Neural cell (in vitro differentiated cells): Measurements from ENCODE around the gene IGF1R. TPM values are rescaled to one million over a fixed set of nuclear protein-coding genes. Genes with fewer than 3 reads are reported as not detected.

Experiments used
- H2AFZ ChIP-seq: fragments of 200-600, 300-800 bp; sonication (generic), shearing (Covaris generic); 2 replicates; pipeline ENCODE4 v1.6.0; 2014; ENCODE audit warnings: low read depth, mild to moderate bottlenecking, antibody characterized with exemption, low read length, moderate library complexity
- H3F3A ChIP-seq: fragments of 200-600 bp; shearing (Covaris generic); 2 replicates; pipeline ENCODE4 v1.6.1; 2016; ENCODE audit warnings: mild to moderate bottlenecking, moderate library complexity, mixed read lengths, antibody characterized with exemption, low read length; ENCODE audit not compliant: insufficient read depth, poor library complexity, severe bottlenecking
- H3K27ac ChIP-seq: fragments of 200-600, 300-800 bp; sonication (generic), shearing (Covaris generic); 2 replicates; pipeline ENCODE4 v1.5.1; 2014; ENCODE audit warnings: mild to moderate bottlenecking, low read length, moderate library complexity
- H3K27me3 ChIP-seq: fragments of 300-800, 200-600 bp; sonication (generic), shearing (Covaris generic); 2 replicates; pipeline ENCODE4 v1.6.0; 2014; ENCODE audit warnings: mild to moderate bottlenecking, low read depth, low read length, moderate library complexity; ENCODE audit not compliant: insufficient read depth
- H3K36me3 ChIP-seq: fragments of 300-800, 200-600 bp; sonication (generic), shearing (Covaris generic); 2 replicates; pipeline ENCODE4 v1.5.1; 2014; ENCODE audit warnings: mild to moderate bottlenecking, antibody characterized with exemption, low read length, moderate library complexity; ENCODE audit not compliant: insufficient read depth
- H3K4me2 ChIP-seq: fragments of 300-800, 200-600 bp; sonication (generic), shearing (Covaris generic); 2 replicates; pipeline ENCODE4 v1.6.0; 2014; ENCODE audit warnings: mild to moderate bottlenecking, low read length
- H3K4me3 ChIP-seq: fragments of 300-800, 200-600 bp; sonication (generic), shearing (Covaris generic); 2 replicates; pipeline ENCODE4 v1.5.1; 2014; ENCODE audit warnings: mild to moderate bottlenecking, low read length, moderate library complexity
- H3K79me2 ChIP-seq: fragments of 200-600 bp; shearing (Covaris generic); replicated peaks from 2 replicates; pipeline ENCODE4 v1.6.0; 2014; ENCODE audit warnings: mild to moderate bottlenecking, low read length, moderate library complexity; ENCODE audit not compliant: insufficient read depth
- H3K9ac ChIP-seq: fragments of 300-800, 200-600 bp; sonication (generic), shearing (Covaris generic); 2 replicates; pipeline ENCODE4 v1.6.1; 2016; ENCODE audit warnings: mild to moderate bottlenecking, low read length, mixed read lengths
- H3K9me2 ChIP-seq: fragments of 200-600 bp; shearing (Covaris generic); 2 replicates; pipeline ENCODE4 v1.6.1; 2016; ENCODE audit warnings: mild to moderate bottlenecking, low read length, mixed read lengths; ENCODE audit not compliant: insufficient read depth
- H3K9me3 ChIP-seq: fragments of 200-600, 300-800 bp; sonication (generic), shearing (Covaris generic); 2 replicates; pipeline ENCODE4 v1.6.1; 2016; ENCODE audit warnings: mild to moderate bottlenecking, mixed run types, low read length, moderate library complexity, mixed read lengths
- H4K20me1 ChIP-seq: fragments of 200-600 bp; shearing (Covaris generic); 2 replicates; pipeline ENCODE4 v1.6.1; 2016; ENCODE audit warnings: mild to moderate bottlenecking, mixed run types; ENCODE audit not compliant: insufficient read depth
- CTCF ChIP-seq: fragments of 450-650 bp; IDR thresholded peaks from 2 replicates; pipeline ENCODE4 v1.5.1; 2014; ENCODE audit warnings: antibody characterized with exemption, mild to moderate bottlenecking, moderate library complexity; ENCODE audit not compliant: poor library complexity, severe bottlenecking
- EP300 ChIP-seq: fragments of 450-650 bp; conservative IDR thresholded peaks from 2 replicates; pipeline ENCODE4 v1.6.1; 2014; ENCODE audit warnings: antibody characterized with exemption, mild to moderate bottlenecking, moderate library complexity; ENCODE audit not compliant: poor library complexity, severe bottlenecking
- EZH2 ChIP-seq: fragments of 200-600, 300-800 bp; shearing (Covaris generic), sonication (generic); IDR thresholded peaks from 2 replicates; pipeline ENCODE4 v1.6.1; 2014; ENCODE audit warnings: antibody characterized with exemption, low read length, borderline replicate concordance, mild to moderate bottlenecking; ENCODE audit not compliant: insufficient read depth, poor library complexity, severe bottlenecking
- MXI1 ChIP-seq: fragments of 450-650 bp; conservative IDR thresholded peaks from 2 replicates; pipeline ENCODE4 v1.6.1; 2014; ENCODE audit warnings: antibody characterized with exemption, mild to moderate bottlenecking; ENCODE audit not compliant: poor library complexity, severe bottlenecking
- POLR2AphosphoS5 ChIP-seq: IDR thresholded peaks from 2 replicates; pipeline ENCODE4 v1.6.1; 2012
- RAD21 ChIP-seq: fragments of 450-650 bp; conservative IDR thresholded peaks from 2 replicates; pipeline ENCODE4 v1.6.1; 2014; ENCODE audit warnings: antibody characterized with exemption, mild to moderate bottlenecking, moderate library complexity
- SMC3 ChIP-seq: fragments of 450-650 bp; conservative IDR thresholded peaks from 2 replicates; pipeline ENCODE4 v1.6.1; 2014; ENCODE audit warnings: antibody characterized with exemption, mild to moderate bottlenecking, moderate library complexity; ENCODE audit not compliant: poor library complexity
- TAF1 ChIP-seq: IDR thresholded peaks from 2 replicates; pipeline ENCODE4 v1.6.1; 2012; ENCODE audit warnings: low read depth
- polyA plus RNA-seq: library from polyadenylated mRNA; depleted of rRNA; stranded (reverse); fragments of >200 nt; gene quantifications from 2 replicates; pipeline ENCODE4 v1.2.3, GENCODE V29; 2014
- TF ChIP-seq, protein P1 (sequence below): IDR thresholded peaks from 2 replicates; pipeline ENCODE4 v1.6.1; 2012; ENCODE audit warnings: borderline replicate concordance

Gene IGF1R
- polyA plus RNA-seq, 1 donor from 2014 or later, result 10.9 TPM

- no peak overlapping the region for H3K4me2 ChIP-seq
- H3F3A ChIP-seq, result no peaks in the 10 kb centered on the region
- no peaks in the 10 kb centered on the region for H4K20me1 ChIP-seq
- H3K27me3 ChIP-seq, result no peaks in the 10 kb centered on the region
- H3K79me2 ChIP-seq, result peaks cover 82% of the 10 kb centered on the region
- H3K9me2 ChIP-seq, result no peaks in the 10 kb centered on the region
- no peak for TF ChIP-seq SMC3
- no peak for TF ChIP-seq TAF1
- no peak for TF ChIP-seq MXI1
- TF ChIP-seq EZH2, result no peak
- TF ChIP-seq CTCF, result no peak
- no peak for TF ChIP-seq POLR2AphosphoS5
- TF ChIP-seq, protein P1, sequence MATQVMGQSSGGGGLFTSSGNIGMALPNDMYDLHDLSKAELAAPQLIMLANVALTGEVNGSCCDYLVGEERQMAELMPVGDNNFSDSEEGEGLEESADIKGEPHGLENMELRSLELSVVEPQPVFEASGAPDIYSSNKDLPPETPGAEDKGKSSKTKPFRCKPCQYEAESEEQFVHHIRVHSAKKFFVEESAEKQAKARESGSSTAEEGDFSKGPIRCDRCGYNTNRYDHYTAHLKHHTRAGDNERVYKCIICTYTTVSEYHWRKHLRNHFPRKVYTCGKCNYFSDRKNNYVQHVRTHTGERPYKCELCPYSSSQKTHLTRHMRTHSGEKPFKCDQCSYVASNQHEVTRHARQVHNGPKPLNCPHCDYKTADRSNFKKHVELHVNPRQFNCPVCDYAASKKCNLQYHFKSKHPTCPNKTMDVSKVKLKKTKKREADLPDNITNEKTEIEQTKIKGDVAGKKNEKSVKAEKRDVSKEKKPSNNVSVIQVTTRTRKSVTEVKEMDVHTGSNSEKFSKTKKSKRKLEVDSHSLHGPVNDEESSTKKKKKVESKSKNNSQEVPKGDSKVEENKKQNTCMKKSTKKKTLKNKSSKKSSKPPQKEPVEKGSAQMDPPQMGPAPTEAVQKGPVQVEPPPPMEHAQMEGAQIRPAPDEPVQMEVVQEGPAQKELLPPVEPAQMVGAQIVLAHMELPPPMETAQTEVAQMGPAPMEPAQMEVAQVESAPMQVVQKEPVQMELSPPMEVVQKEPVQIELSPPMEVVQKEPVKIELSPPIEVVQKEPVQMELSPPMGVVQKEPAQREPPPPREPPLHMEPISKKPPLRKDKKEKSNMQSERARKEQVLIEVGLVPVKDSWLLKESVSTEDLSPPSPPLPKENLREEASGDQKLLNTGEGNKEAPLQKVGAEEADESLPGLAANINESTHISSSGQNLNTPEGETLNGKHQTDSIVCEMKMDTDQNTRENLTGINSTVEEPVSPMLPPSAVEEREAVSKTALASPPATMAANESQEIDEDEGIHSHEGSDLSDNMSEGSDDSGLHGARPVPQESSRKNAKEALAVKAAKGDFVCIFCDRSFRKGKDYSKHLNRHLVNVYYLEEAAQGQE, result no peak
- TF ChIP-seq RAD21, result no peak
- no peak for TF ChIP-seq EP300
- H3K9me3 ChIP-seq, result no peaks in the 10 kb centered on the region
- no peak overlapping the region for H2AFZ ChIP-seq
- H3K27ac ChIP-seq, result no peak overlapping the region
- no peak overlapping the region for H3K9ac ChIP-seq
- no peaks in the 10 kb centered on the region for H3K36me3 ChIP-seq
- H3K4me3 ChIP-seq, result no peak overlapping the region
Observed at GRCh38 chr15:98686983-98687382, 38.6 kb downstream of the IGF1R start.

GRCh38 chr15:98689431-98689861, 41.1 kb downstream of the IGF1R start:
- Histone ChIP-seq H3K27me3 (no peaks in the 10 kb centered on the region), H3F3A (no peaks in the 10 kb centered on the region), H3K9ac (no peak overlapping the region), H3K4me2 (no peak overlapping the region), H3K36me3 (no peaks in the 10 kb centered on the region), H3K4me3 (no peak overlapping the region), H3K27ac (no peak overlapping the region), H2AFZ (no peak overlapping the region), H3K79me2 (peaks cover 77% of the 10 kb centered on the region), H4K20me1 (no peaks in the 10 kb centered on the region), H3K9me2 (no peaks in the 10 kb centered on the region), H3K9me3 (no peaks in the 10 kb centered on the region)
- TF ChIP-seq POLR2AphosphoS5, result no peak
- TF ChIP-seq CTCF, result no peak
- no peak for TF ChIP-seq RAD21
- TF ChIP-seq, protein P1, result no peak
- no peak for TF ChIP-seq EZH2
- TF ChIP-seq EP300, result no peak
- no peak for TF ChIP-seq SMC3
- TF ChIP-seq TAF1, result no peak
- TF ChIP-seq MXI1, result no peak
